Activated naive CD4-positive, alpha-beta T cell treated with anti-CD3 and anti-CD28 coated beads for 36 hours (primary cell): ENCODE measurements around the gene LCE3D. TPM values are rescaled to one million over a fixed set of nuclear protein-coding genes. Genes with fewer than 3 reads are reported as not detected.
"Not testable (repeated sequence)": the region's sequence is repeated elsewhere in the genome, so short reads cannot be mapped to it uniquely, and the experiment has no call there.

Experiments used
- CTCF ChIA-PET: fragments of 350-600 bp; sonication (Branson Sonifier 250); formaldehyde crosslinking; loops from one replicate; lab custom pipeline; 2021; ENCODE audit warnings: antibody characterized with exemption; lab: Charles Lee
- DNase-seq: peaks from one replicate; pipeline ENCODE4 v3.0.0-alpha.2; 2020
- H3K27ac Mint-ChIP-seq: one replicate; pipeline ENCODE4 v1.8.0; 2021; ENCODE audit warnings: mild to moderate bottlenecking, mixed read lengths
- H3K27me3 Mint-ChIP-seq: one replicate; pipeline ENCODE4 v1.8.0; 2021; ENCODE audit warnings: low read depth, mixed read lengths
- H3K36me3 Mint-ChIP-seq: one replicate; pipeline ENCODE4 v1.8.0; 2021; ENCODE audit warnings: low read depth, mixed read lengths
- H3K4me1 Mint-ChIP-seq: one replicate; pipeline ENCODE4 v1.8.0; 2021; ENCODE audit warnings: low read depth, mixed read lengths
- H3K4me3 Mint-ChIP-seq: one replicate; pipeline ENCODE4 v1.8.0; 2021; ENCODE audit warnings: mild to moderate bottlenecking, moderate library complexity, mixed read lengths
- H3K9me3 Mint-ChIP-seq: one replicate; pipeline ENCODE4 v1.8.0; 2021; ENCODE audit warnings: mixed read lengths
- intact Hi-C: fragments of 100-400 bp; cut with micrococcal nuclease; formaldehyde crosslinking; loops from one replicate; pipeline ENCODE4 v1.15.1; 2023
- total RNA-seq, 2 experiments: library from RNA; stranded (reverse); gene quantifications; one replicate each; pipeline ENCODE4 v1.2.3, GENCODE V29; 2021

The LCE3D gene
- total RNA-seq, 2 experiments from 2014 or later, result not detected

DNA sequence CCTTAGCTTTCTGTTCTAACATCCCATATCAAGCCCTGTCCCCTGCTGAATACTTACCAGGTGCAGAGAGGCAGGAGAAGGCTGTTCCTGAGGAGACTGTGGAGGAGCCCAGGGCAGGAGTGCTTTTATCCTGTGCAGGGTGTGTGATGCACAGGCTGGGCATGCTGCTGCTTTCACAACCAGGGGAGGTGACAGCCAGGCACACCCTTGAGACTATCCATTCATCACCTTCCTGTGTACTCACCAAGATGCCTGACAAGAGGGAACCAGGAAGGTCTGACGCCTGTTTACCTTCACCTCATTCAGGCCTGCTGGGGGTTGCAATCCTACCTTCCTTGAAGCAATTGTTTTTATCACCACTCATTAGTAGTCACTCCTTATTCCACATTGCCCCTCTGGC, 13.6 kb downstream of the LCE3D start, which contains the start of gene LCE3E:
LCE3E (minus strand) TSS at position 100 of the 400 bp plus-strand sequence. CDS start 572 bp downstream, outside the sequence.
- no peak within 1 kb of the TSS for H3K4me3 Mint-ChIP-seq
- no peak within 1 kb of the TSS for H3K27ac Mint-ChIP-seq
- intact Hi-C loops, result no loop called here
- H3K27me3 Mint-ChIP-seq, result peaks cover 8% of the 10 kb centered on the region
- H3K4me1 Mint-ChIP-seq, result no peaks in the 10 kb centered on the region
- CTCF ChIA-PET, result no interaction called here
- H3K9me3 Mint-ChIP-seq, result peaks cover 6% of the 10 kb centered on the region
- no peaks in the 10 kb centered on the region for H3K36me3 Mint-ChIP-seq
- DNase-seq, result no peak

DNA sequence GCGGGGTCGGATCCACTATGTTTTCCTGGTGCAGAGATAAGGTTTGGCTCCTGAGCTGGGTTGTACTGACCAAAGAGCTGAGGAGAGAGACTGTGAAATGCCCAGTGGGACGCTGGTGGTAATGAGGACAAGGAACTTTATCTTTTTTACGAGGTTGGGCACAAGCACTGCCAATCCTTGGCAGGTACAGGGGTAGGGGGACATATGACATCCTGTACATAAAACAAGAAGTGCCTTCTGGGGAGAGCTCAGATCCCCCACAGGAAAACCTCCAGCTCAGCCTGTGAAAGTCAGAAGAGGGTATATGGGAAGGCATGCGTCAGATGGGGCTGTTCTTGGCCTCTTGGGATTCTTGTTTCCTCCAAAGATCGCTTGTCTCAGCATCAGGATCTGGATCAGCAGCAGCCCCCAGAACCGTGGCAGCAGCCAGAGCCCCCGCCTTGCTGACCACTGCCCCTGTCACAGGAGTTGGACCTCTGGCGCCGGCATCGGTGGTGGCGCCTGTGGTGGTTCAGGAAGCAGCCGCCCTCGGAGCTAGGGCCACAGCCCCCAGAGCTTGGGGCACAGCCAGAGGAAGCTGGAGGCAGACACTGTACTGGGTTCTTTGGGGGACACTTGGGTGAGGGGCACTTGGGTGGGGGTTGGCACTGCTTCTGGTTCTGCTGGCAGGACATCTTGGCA, 14.6 kb downstream of the LCE3D start:
- no peak for DNase-seq
- peaks cover 3% of the 10 kb centered on the region for H3K27me3 Mint-ChIP-seq
- H3K36me3 Mint-ChIP-seq, result no peaks in the 10 kb centered on the region
- H3K4me1 Mint-ChIP-seq, result no peaks in the 10 kb centered on the region
- CTCF ChIA-PET, result no interaction called here
- intact Hi-C loops, result no loop called here
- no peak overlapping the region for H3K27ac Mint-ChIP-seq
- H3K9me3 Mint-ChIP-seq, result peaks cover 6% of the 10 kb centered on the region
- H3K4me3 Mint-ChIP-seq, result no peak overlapping the region

DNA sequence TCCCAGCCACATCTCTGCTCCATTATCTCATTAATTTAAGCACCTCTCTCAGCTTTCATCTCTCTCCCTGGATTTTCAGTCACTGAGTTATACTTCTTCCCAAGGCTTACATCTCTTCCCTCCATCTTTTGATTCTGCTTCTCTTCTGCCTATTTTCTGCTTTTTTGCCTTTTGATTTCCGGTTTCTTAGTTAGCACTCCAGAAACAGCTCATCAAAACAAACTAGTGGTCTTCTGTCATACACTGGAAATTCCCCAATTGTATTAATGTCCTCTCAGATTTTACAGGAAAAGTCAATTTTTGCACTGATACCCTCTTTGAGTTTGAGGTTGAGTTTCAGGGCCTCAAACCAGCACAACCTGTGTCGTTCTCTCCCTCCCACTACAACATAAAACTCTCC, 15.2 kb downstream of the LCE3D start:
- CTCF ChIA-PET, result no interaction called here
- Mint-ChIP-seq H3K9me3 (peaks cover 6% of the 10 kb centered on the region), H3K4me3 (no peak overlapping the region), H3K36me3 (no peaks in the 10 kb centered on the region), H3K27ac (no peak overlapping the region), H3K4me1 (no peaks in the 10 kb centered on the region), H3K27me3 (peaks cover 3% of the 10 kb centered on the region)
- DNase-seq, result no peak
- intact Hi-C loops, result no loop called here

DNA sequence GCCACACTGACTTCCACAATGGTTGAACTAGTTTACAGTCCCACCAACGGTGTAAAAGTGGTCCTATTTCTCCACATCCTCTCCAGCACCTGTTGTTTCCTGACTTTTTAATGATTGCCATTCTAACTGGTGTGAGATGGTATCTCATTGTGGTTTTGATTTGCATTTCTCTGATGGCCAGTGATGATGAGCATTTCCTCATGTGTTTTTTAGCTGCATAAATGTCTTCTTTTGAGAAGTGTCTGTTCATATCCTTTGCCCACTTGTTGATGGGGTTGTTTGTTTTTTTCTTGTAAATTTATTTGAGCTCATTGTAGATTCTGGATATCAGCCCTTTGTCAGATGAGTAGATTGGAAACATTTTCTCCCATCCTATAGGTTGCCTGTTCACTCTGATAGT, 32.0 kb downstream of the LCE3D start:
- CTCF ChIA-PET, H3K4me3 Mint-ChIP-seq, H3K27me3 Mint-ChIP-seq, DNase-seq, H3K36me3 Mint-ChIP-seq, H3K27ac Mint-ChIP-seq, H3K4me1 Mint-ChIP-seq, H3K9me3 Mint-ChIP-seq, intact Hi-C loops: not testable (repeated sequence)

DNA sequence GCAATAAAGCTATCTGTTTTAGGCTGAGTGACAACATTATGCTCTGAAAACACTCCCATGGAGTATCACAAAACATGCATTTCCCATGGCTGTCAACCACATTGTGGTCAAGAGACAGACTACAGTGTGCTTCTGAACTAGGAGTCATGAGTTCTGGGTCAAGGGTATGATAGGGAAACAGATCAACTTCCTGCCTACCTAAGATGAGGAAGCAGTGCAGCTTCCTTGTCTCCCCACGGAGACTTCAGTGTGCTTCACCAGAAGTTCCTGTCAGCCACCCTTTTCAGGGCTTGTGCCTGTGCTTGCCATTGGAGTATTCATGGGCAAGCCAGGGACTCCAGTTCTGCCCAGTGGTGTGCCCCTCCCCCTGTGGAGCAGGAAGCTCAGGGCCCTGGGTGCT, 33.6 kb downstream of the LCE3D start:
- Mint-ChIP-seq H3K27ac (no peak overlapping the region), H3K27me3 (peaks cover 6% of the 10 kb centered on the region), H3K36me3 (no peaks in the 10 kb centered on the region), H3K4me1 (no peaks in the 10 kb centered on the region), H3K4me3 (no peak overlapping the region), H3K9me3 (no peaks in the 10 kb centered on the region)
- intact Hi-C loops, result no loop called here
- no peak for DNase-seq
- CTCF ChIA-PET, result no interaction called here

DNA sequence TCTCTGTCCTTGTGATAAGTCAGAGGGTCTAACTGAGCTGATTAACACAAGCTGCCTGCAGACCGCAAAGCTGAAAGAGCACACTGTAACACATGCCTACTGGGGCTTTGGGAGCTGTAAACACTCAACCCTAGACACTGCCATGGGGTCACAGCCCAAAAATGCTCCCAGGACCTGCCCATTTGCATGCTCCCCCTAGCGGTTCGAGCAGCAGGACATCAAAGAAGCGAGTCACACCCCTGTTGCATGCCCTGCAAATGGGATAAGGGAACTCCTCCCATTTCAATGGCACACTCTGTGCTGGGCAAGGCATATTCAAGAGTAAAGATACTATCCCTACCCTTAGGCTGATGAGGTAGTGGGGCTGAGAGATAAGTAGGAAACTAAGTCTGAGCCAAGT, 36.5 kb downstream of the LCE3D start:
- H3K27ac Mint-ChIP-seq, result no peak overlapping the region
- CTCF ChIA-PET, result interaction anchor here (1.4 kb wide), 1 partner anchor 10 kb away, joined by 4 read pairs; no protein-coding TSS in a partner anchor
- no peaks in the 10 kb centered on the region for H3K9me3 Mint-ChIP-seq
- intact Hi-C loops, result no loop called here
- peaks cover 10% of the 10 kb centered on the region for H3K27me3 Mint-ChIP-seq
- no peak overlapping the region for H3K4me3 Mint-ChIP-seq
- no peak for DNase-seq
- H3K4me1 Mint-ChIP-seq, result no peaks in the 10 kb centered on the region
- no peaks in the 10 kb centered on the region for H3K36me3 Mint-ChIP-seq

DNA sequence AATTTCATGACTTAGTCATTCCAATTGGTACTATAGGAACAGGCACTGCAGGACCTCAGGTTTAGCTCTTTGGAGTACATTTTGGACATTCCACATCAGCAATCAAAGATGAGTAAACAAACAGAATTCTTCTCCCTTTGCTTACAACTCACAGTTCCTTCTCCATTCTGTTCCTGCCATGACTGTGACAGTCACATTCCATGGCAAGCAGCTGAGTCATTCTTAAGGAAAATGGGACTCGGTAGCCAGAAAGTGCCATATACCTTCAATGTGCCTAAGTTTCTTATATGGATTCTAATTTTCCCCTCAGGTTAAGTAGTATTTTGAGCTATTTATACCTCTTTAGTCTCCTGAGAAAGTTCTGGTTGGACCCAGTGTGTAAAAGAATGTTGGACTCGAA, 40.4 kb downstream of the LCE3D start:
- intact Hi-C loops, result no loop called here
- H3K27me3 Mint-ChIP-seq, result peaks cover 14% of the 10 kb centered on the region
- no peaks in the 10 kb centered on the region for H3K36me3 Mint-ChIP-seq
- no peaks in the 10 kb centered on the region for H3K9me3 Mint-ChIP-seq
- H3K27ac Mint-ChIP-seq, result no peak overlapping the region
- no peaks in the 10 kb centered on the region for H3K4me1 Mint-ChIP-seq
- DNase-seq, result no peak
- no peak overlapping the region for H3K4me3 Mint-ChIP-seq
- CTCF ChIA-PET, result no interaction called here

DNA sequence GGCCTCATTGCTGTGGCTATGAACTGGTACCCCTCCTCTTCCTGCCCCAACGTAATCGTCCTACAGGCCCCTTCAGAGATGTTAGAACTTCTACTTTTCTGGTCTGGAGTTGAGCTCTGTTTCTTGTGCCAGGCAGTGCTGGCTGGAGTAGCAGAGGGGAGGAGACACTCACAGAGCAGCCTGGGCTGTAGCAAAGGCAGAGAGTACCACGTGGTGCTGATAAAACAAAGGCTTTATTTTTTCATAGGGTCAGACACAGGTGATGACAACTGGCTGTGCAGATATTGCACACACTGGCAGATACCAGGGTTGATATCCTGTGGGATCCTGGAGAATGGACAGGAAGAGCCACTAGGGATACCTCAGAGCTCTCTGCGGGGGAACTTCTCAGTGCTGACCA, 42.8 kb downstream of the LCE3D start:
- Mint-ChIP-seq H3K4me1 (no peaks in the 10 kb centered on the region), H3K4me3 (no peak overlapping the region), H3K27ac (no peak overlapping the region), H3K9me3 (no peaks in the 10 kb centered on the region), H3K27me3 (peaks cover 21% of the 10 kb centered on the region), H3K36me3 (no peaks in the 10 kb centered on the region)
- CTCF ChIA-PET, result no interaction called here
- DNase-seq, result no peak
- intact Hi-C loops, result no loop called here

DNA sequence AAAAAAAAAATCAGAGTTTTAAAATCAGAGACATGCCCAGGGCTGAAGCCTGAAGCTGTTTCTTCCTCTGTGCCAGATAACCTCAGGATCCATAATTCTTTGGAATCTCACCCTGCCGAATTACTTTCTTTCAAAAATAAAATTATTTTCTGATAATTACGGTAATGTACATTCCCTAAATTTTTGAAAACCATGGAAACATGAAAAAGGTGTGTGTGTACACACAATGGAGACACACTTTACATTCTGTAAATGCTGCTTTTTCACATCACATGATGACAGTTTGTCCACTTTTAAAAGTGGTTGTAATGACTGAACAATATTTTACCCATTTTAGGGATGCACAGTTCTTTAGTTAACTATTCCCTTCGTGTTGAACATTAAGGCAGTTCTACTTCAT, 44.5 kb downstream of the LCE3D start:
- peaks cover 19% of the 10 kb centered on the region for H3K27me3 Mint-ChIP-seq
- H3K4me1 Mint-ChIP-seq, result no peaks in the 10 kb centered on the region
- no peak overlapping the region for H3K4me3 Mint-ChIP-seq
- CTCF ChIA-PET, result no interaction called here
- no peak overlapping the region for H3K27ac Mint-ChIP-seq
- H3K36me3 Mint-ChIP-seq, result no peaks in the 10 kb centered on the region
- H3K9me3 Mint-ChIP-seq, result no peaks in the 10 kb centered on the region
- DNase-seq, result no peak
- intact Hi-C loops, result no loop called here

DNA sequence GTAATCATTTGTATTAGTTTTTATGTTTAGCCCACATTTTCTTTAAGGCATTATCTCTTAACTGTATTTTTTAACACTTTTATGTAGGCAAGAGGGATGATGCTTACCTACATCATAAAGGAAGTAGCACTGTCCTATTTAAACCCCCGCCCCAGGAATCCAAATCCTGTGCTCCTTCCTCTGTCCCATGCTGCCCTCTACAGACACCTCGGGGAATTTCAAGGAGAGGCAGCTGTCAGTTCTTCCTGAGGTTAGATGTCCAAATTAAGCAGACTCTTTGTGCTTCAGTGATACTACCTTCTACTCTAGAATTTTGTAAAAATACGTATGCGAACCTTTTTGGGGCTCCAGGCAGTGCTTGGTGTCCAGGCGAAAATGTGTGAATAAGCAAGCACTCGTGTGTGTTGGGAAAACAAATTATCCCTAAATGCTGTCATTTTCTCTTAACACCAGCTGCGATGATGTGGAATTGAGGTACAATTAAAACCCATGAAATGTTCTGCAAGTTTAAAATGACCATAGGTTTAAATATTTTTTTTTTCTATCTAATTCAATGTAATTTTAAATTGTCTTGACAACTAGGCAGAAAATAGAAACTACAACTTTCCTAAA, 46.9 kb downstream of the LCE3D start:
- intact Hi-C loops, result loop anchor here (2.0 to 5.0 kb wide), 3 partner anchors 47 to 346 kb away; no protein-coding TSS in a partner anchor

More for the DNA sequence above, 46.9 kb downstream of the LCE3D start:
- CTCF ChIA-PET, result interaction anchor here (1.2 to 1.5 kb wide), 2 partner anchors 10 to 113 kb away, joined by 3 to 4 read pairs; no protein-coding TSS in a partner anchor
- Mint-ChIP-seq H3K27me3 (peaks cover 35% of the 10 kb centered on the region), H3K27ac (no peak overlapping the region), H3K36me3 (no peaks in the 10 kb centered on the region), H3K9me3 (no peaks in the 10 kb centered on the region), H3K4me3 (no peak overlapping the region), H3K4me1 (no peaks in the 10 kb centered on the region)
- DNase-seq, result peak; percentile 66

Other genes starting within 250 kb of the LCE3D start
- not detected for gene FLG2, start 220.5 kb downstream of the LCE3D start, total RNA-seq
- not detected for gene CRNN, start 166.3 kb downstream of the LCE3D start, total RNA-seq
- gene LCE5A, start 69.7 kb downstream of the LCE3D start, total RNA-seq, result not detected
- gene CRCT1, start 66.0 kb downstream of the LCE3D start, total RNA-seq, result not detected
- not detected for gene LCE3E, start 13.7 kb downstream of the LCE3D start, total RNA-seq
- gene LCE3C, start 19.7 kb upstream of the LCE3D start, total RNA-seq, result not detected
- gene LCE3B, start 33.3 kb upstream of the LCE3D start, total RNA-seq, result not detected
- gene LCE3A, start 42.6 kb upstream of the LCE3D start, total RNA-seq, result not detected
- not detected for gene LCE2D, start 82.9 kb upstream of the LCE3D start, total RNA-seq
- not detected for gene LCE2C, start 94.8 kb upstream of the LCE3D start, total RNA-seq
- gene LCE2B, start 105.6 kb upstream of the LCE3D start, total RNA-seq, result not detected
- not detected for gene LCE2A, start 117.8 kb upstream of the LCE3D start, total RNA-seq
- gene LCE4A, start 127.6 kb upstream of the LCE3D start, total RNA-seq, result not detected
- gene KPRP, start 177.5 kb upstream of the LCE3D start, total RNA-seq, result not detected
- not detected for gene LCE1F, start 194.6 kb upstream of the LCE3D start, total RNA-seq
- gene LCE1E, start 205.7 kb upstream of the LCE3D start, total RNA-seq, result not detected
- not detected for gene LCE1D, start 216.2 kb upstream of the LCE3D start, total RNA-seq
- not detected for gene LCE1C, start 226.1 kb upstream of the LCE3D start, total RNA-seq
- not detected for gene LCE1B, start 231.5 kb upstream of the LCE3D start, total RNA-seq
- not detected for gene LCE1A, start 247.0 kb upstream of the LCE3D start, total RNA-seq